IPS DF 6.9 (cell line): ENCODE measurements around the gene KBTBD12.

Source experiments
- DNase-seq: peaks from one replicate; pipeline ENCODE4 v3.0.0-alpha.2; 2013; ENCODE audit warnings: low read depth, low spot score
- H3K27ac ChIP-seq: one replicate; pipeline ENCODE4 v1.5.1; 2013; ENCODE audit warnings: low read length, control low read depth
- H3K27me3 ChIP-seq: 2 replicates; pipeline ENCODE4 v1.6.1; 2013; ENCODE audit warnings: mild to moderate bottlenecking, low read length; ENCODE audit not compliant: control insufficient read depth, insufficient read depth
- H3K36me3 ChIP-seq: 2 replicates; pipeline ENCODE4 v1.6.1; 2013; ENCODE audit warnings: low read length; ENCODE audit not compliant: control insufficient read depth, insufficient read depth
- H3K4me1 ChIP-seq: 2 replicates; pipeline ENCODE4 v1.6.1; 2013; ENCODE audit warnings: low read length; ENCODE audit not compliant: control insufficient read depth, insufficient read depth
- H3K4me3 ChIP-seq: 2 replicates; pipeline ENCODE4 v1.5.1; 2013; ENCODE audit warnings: mild to moderate bottlenecking, low read length
- H3K9me3 ChIP-seq: 2 replicates; pipeline ENCODE4 v1.6.1; 2013; ENCODE audit warnings: low read length, inconsistent platforms; ENCODE audit not compliant: control insufficient read depth, insufficient read depth
- WGBS: extraction: QIAGEN DNeasy Blood & Tissue Kit; methylation state at CpG from one replicate; pipeline ENCODE4 v1.1.7; 2013; ENCODE audit warnings: mixed read lengths, missing lambda C conversion rate; ENCODE audit not compliant: insufficient read length, insufficient coverage; 5-methylcytosine and 5-hydroxymethylcytosine counted together

KBTBD12 gene

GRCh38 chr3:127982155-127982554 lies 67.1 kb downstream of the KBTBD12 start:
- Histone ChIP-seq H3K27me3 (peaks cover 2% of the 10 kb centered on the region; the same call in 1 of the 2 replicates), H3K36me3 (no peaks in the 10 kb centered on the region), H3K27ac (no peak overlapping the region), H3K9me3 (no peaks in the 10 kb centered on the region), H3K4me3 (no peak overlapping the region), H3K4me1 (no peaks in the 10 kb centered on the region)
- DNase-seq, result no peak
- no CpG with 5 or more reads among the region's 3 CpGs for WGBS

- Histone ChIP-seq H3K9me3 (no peaks in the 10 kb centered on the region), H3K27ac (no peak overlapping the region), H3K27me3 (no peaks in the 10 kb centered on the region), H3K4me3 (no peak overlapping the region), H3K4me1 (no peaks in the 10 kb centered on the region), H3K36me3 (no peaks in the 10 kb centered on the region)
- no CpG with 5 or more reads among the region's 8 CpGs for WGBS
- DNase-seq, result no peak
Observed at GRCh38 chr3:127984241-127984975, 69.4 kb downstream of the KBTBD12 start.

GRCh38 chr3:127985216-127985615 lies 70.2 kb downstream of the KBTBD12 start:
- no CpG with 5 or more reads among the region's 4 CpGs for WGBS
- no peak overlapping the region for H3K4me3 ChIP-seq
- H3K4me1 ChIP-seq, result no peaks in the 10 kb centered on the region
- H3K9me3 ChIP-seq, result no peaks in the 10 kb centered on the region
- no peak for DNase-seq
- no peaks in the 10 kb centered on the region for H3K27me3 ChIP-seq
- no peaks in the 10 kb centered on the region for H3K36me3 ChIP-seq
- no peak overlapping the region for H3K27ac ChIP-seq

GRCh38 chr3:127985655-127986225 lies 70.7 kb downstream of the KBTBD12 start:
- Histone ChIP-seq H3K27ac (no peak overlapping the region), H3K36me3 (no peaks in the 10 kb centered on the region), H3K27me3 (no peaks in the 10 kb centered on the region), H3K4me1 (no peaks in the 10 kb centered on the region), H3K9me3 (no peaks in the 10 kb centered on the region), H3K4me3 (no peak overlapping the region)
- no peak for DNase-seq
- WGBS, result no CpG with 5 or more reads among the region's 13 CpGs

- no CpG with 5 or more reads among the region's 11 CpGs for WGBS
- no peaks in the 10 kb centered on the region for H3K4me1 ChIP-seq
- DNase-seq, result no peak
Observed at GRCh38 chr3:127986803-127987202, 71.8 kb downstream of the KBTBD12 start.

GRCh38 chr3:127987309-127987995 lies 72.4 kb downstream of the KBTBD12 start:
- Histone ChIP-seq H3K4me3 (no peak overlapping the region), H3K36me3 (no peaks in the 10 kb centered on the region), H3K9me3 (no peaks in the 10 kb centered on the region), H3K27ac (no peak overlapping the region), H3K4me1 (no peaks in the 10 kb centered on the region), H3K27me3 (no peaks in the 10 kb centered on the region)
- no peak for DNase-seq
- no CpG with 5 or more reads among the region's 7 CpGs for whole genome bisulfite sequencing

More at GRCh38 chr3:127986803-127987202, 71.8 kb downstream of the KBTBD12 start:
- Histone ChIP-seq H3K9me3 (no peaks in the 10 kb centered on the region), H3K27me3 (no peaks in the 10 kb centered on the region), H3K27ac (no peak overlapping the region), H3K36me3 (no peaks in the 10 kb centered on the region), H3K4me3 (no peak overlapping the region)

GRCh38 chr3:127988770-127989557 lies 73.9 kb downstream of the KBTBD12 start:
- no peaks in the 10 kb centered on the region for H3K9me3 ChIP-seq
- no CpG with 5 or more reads among the region's 11 CpGs for WGBS

GRCh38 chr3:127990051-127990450 lies 75.0 kb downstream of the KBTBD12 start:
- WGBS, result no CpG with 5 or more reads among the region's 17 CpGs
- no peaks in the 10 kb centered on the region for H3K27me3 ChIP-seq
- no peak overlapping the region for H3K4me3 ChIP-seq
- DNase-seq, result no peak
- H3K9me3 ChIP-seq, result no peaks in the 10 kb centered on the region
- H3K36me3 ChIP-seq, result no peaks in the 10 kb centered on the region
- no peak overlapping the region for H3K27ac ChIP-seq
- H3K4me1 ChIP-seq, result no peaks in the 10 kb centered on the region

More at GRCh38 chr3:127988770-127989557, 73.9 kb downstream of the KBTBD12 start:
- DNase-seq, result no peak
- Histone ChIP-seq H3K4me1 (no peaks in the 10 kb centered on the region), H3K27me3 (no peaks in the 10 kb centered on the region), H3K4me3 (no peak overlapping the region), H3K36me3 (no peaks in the 10 kb centered on the region), H3K27ac (no peak overlapping the region)

- Histone ChIP-seq H3K9me3 (no peaks in the 10 kb centered on the region), H3K4me3 (no peak overlapping the region), H3K27me3 (no peaks in the 10 kb centered on the region), H3K4me1 (no peaks in the 10 kb centered on the region), H3K36me3 (no peaks in the 10 kb centered on the region), H3K27ac (no peak overlapping the region)
- no CpG with 5 or more reads among the region's 11 CpGs for WGBS
- DNase-seq, result no peak
Observed at GRCh38 chr3:127990461-127990860, 75.4 kb downstream of the KBTBD12 start.

- no peaks in the 10 kb centered on the region for H3K4me1 ChIP-seq
- no peak overlapping the region for H3K27ac ChIP-seq
- H3K27me3 ChIP-seq, result no peaks in the 10 kb centered on the region
- H3K9me3 ChIP-seq, result no peaks in the 10 kb centered on the region
- H3K4me3 ChIP-seq, result no peak overlapping the region
- DNase-seq, result no peak
- H3K36me3 ChIP-seq, result no peaks in the 10 kb centered on the region
- no CpG with 5 or more reads among the region's 12 CpGs for WGBS
Observed at GRCh38 chr3:127991251-127991650, 76.2 kb downstream of the KBTBD12 start.
